GM12878 (cell line): Measurements from ENCODE around the gene SDC1. TPM values are rescaled to one million over a fixed set of nuclear protein-coding genes. Genes with fewer than 3 reads are reported as not detected.
A peak's percentile ranks its signal among the peaks of the same experiment; 100 is the strongest.

Source experiments
- ATAC-seq: fragments of 200-7000 bp; cut with Tn5 transposase; 3 replicates; pipeline ENCODE4 v1.9.1; 2020; ENCODE audit warnings: mild to moderate bottlenecking, moderate library complexity
- BruUV-seq: library from RNA; stranded (reverse); fragments of 400-500 nt; replicated peaks from 2 replicates; lab custom pipeline; 2021; lab: Mats Ljungman, UMichigan
- CTCF ChIA-PET: fragments of 300-600 bp; sonication (Branson Sonifier 250); formaldehyde crosslinking; extraction: SDS; loops from one replicate; lab custom pipeline; 2021; ENCODE audit warnings: inconsistent platforms; lab: Yijun Ruan, JAX
- POLR2A ChIA-PET: fragments of 350-600 bp; formaldehyde crosslinking; extraction: SDS; loops from one replicate; lab custom pipeline; 2021; ENCODE audit warnings: inconsistent platforms; lab: Charles Lee
- RAD21 ChIA-PET: fragments of 300-600 bp; sonication (Branson Sonifier 250); formaldehyde crosslinking; loops from one replicate; lab custom pipeline; 2023; ENCODE audit warnings: antibody characterized with exemption; ENCODE audit not compliant: unreplicated experiment; lab: Charles Lee
- SMC1A ChIA-PET: fragments of 300-600 bp; sonication (Branson Sonifier 250); formaldehyde crosslinking; loops from one replicate; lab custom pipeline; 2023; ENCODE audit not compliant: unreplicated experiment, uncharacterized antibody; lab: Charles Lee
- DNase-seq: peaks from one replicate; pipeline ENCODE4 v3.0.0-alpha.2; 2011; ENCODE audit warnings: low read depth, low spot score
- FAIRE-seq: peaks from 3 replicates; lab custom pipeline; 2011; peaks lifted over from hg19 to GRCh38; lab: Jason Lieb, UNC
- H2AFZ ChIP-seq: 2 replicates; pipeline ENCODE4 v1.6.0; 2011; ENCODE audit warnings: low read depth, low read length, control low read depth; ENCODE audit not compliant: control insufficient read depth
- H3K27ac ChIP-seq: 2 replicates; pipeline ENCODE4 v1.5.1; 2011; ENCODE audit warnings: control low read depth; ENCODE audit not compliant: control insufficient read depth, insufficient read depth
- H3K27me3 ChIP-seq, 2 experiments: replicated peaks in 1 of 2; 2 replicates each; pipeline versions ENCODE4 v1.6.0 to v1.6.1; 2011; ENCODE audit warnings: low read length in 1 of 2; ENCODE audit not compliant: control insufficient read depth in 2 of 2, insufficient read depth in 2 of 2
- H3K36me3 ChIP-seq, 2 experiments: 2 replicates each; pipeline ENCODE4 v1.5.1; 2011; ENCODE audit warnings: low read length in 1 of 2; ENCODE audit not compliant: control insufficient read depth in 2 of 2, insufficient read depth in 2 of 2
- H3K4me1 ChIP-seq: 2 replicates; pipeline ENCODE4 v1.6.1; 2011; ENCODE audit warnings: mild to moderate bottlenecking, low read length, moderate library complexity, mixed read lengths; ENCODE audit not compliant: control insufficient read depth, insufficient read depth
- H3K4me2 ChIP-seq: 2 replicates; pipeline ENCODE4 v1.6.0; 2011; ENCODE audit warnings: control low read depth; ENCODE audit not compliant: control insufficient read depth, insufficient read depth
- H3K4me3 ChIP-seq: fragments of 200-600 bp; sonication (generic); 2 replicates; pipeline ENCODE4 v1.5.1; 2016
- H3K79me2 ChIP-seq: 2 replicates; pipeline ENCODE4 v1.6.0; 2011; ENCODE audit warnings: low read length; ENCODE audit not compliant: control insufficient read depth, insufficient read depth
- H3K9ac ChIP-seq: 2 replicates; pipeline ENCODE4 v1.8.0; 2011; ENCODE audit warnings: low read length, control low read depth, mixed read lengths; ENCODE audit not compliant: control insufficient read depth, insufficient read depth
- H3K9me3 ChIP-seq: replicated peaks from 3 replicates; pipeline ENCODE4 v1.5.1; 2011; ENCODE audit warnings: mild to moderate bottlenecking, low read length; ENCODE audit not compliant: control insufficient read depth, insufficient read depth
- H4K20me1 ChIP-seq: 2 replicates; pipeline ENCODE4 v1.6.0; 2011; ENCODE audit not compliant: control insufficient read depth, insufficient read depth
- EZH2 ChIP-seq: IDR thresholded peaks from 2 replicates; pipeline ENCODE4 v1.6.1; 2012; ENCODE audit warnings: low read depth, mild to moderate bottlenecking, control low read depth, inconsistent platforms, low read length, borderline replicate concordance; ENCODE audit not compliant: control insufficient read depth
- IKZF2 ChIP-seq, 2 experiments: fragments of 450-650 bp; IDR thresholded peaks; 2 replicates each; pipeline ENCODE4 v1.6.1; 2017; ENCODE audit warnings: mild to moderate bottlenecking in 2 of 2, moderate library complexity in 2 of 2
- KAT2A ChIP-seq: conservative IDR thresholded peaks from 2 replicates; pipeline ENCODE4 v1.6.1; 2011; ENCODE audit warnings: low read depth, low read length; ENCODE audit not compliant: control insufficient read depth
- NFXL1 ChIP-seq: fragments of 450-650 bp; IDR thresholded peaks from 2 replicates; pipeline ENCODE4 v1.6.1; 2017; ENCODE audit warnings: antibody characterized with exemption, mild to moderate bottlenecking, borderline replicate concordance
- POLR2AphosphoS5 ChIP-seq: IDR thresholded peaks from 2 replicates; pipeline ENCODE4 v1.6.1; 2011; ENCODE audit warnings: mild to moderate bottlenecking, low read length, inconsistent platforms
- USF2 ChIP-seq: IDR thresholded peaks from 2 replicates; pipeline ENCODE4 v1.6.1; 2011; ENCODE audit warnings: low read depth, low read length, improper control_type of control experiment, borderline replicate concordance
- ZBTB40 ChIP-seq: fragments of 450-650 bp; IDR thresholded peaks from 2 replicates; pipeline ENCODE4 v1.6.1; 2016; ENCODE audit warnings: mild to moderate bottlenecking, moderate library complexity, borderline replicate concordance
- WGBS: methylation state at CpG from one replicate; pipeline ENCODE4 v1.1.6; 2016; ENCODE audit warnings: low lambda C conversion rate; ENCODE audit not compliant: insufficient replicate concordance, insufficient coverage; ENCODE audit errors: missing lambda C conversion rate; 5-methylcytosine and 5-hydroxymethylcytosine counted together
- in situ Hi-C: fragments of 300-500 bp; cut with MboI; formaldehyde crosslinking; loops from 9 replicates; pipeline ENCODE4 v1.14.3; 2018; ENCODE audit warnings: mixed read lengths
- intact Hi-C: fragments of 100-400 bp; cut with micrococcal nuclease; formaldehyde crosslinking; loops from one replicate; pipeline ENCODE4 v1.14.2; 2022; ENCODE audit not compliant: unreplicated experiment
- polyA plus RNA-seq, 11 experiments: library from polyadenylated mRNA; depleted of rRNA in 4 of 11; unstranded in 6 of 11; stranded (reverse) in 5 of 11; fragments of >200 nt; fragmentation: Nextera tagmentation in 4 of 11; fragmentation: Illumina TruSeq in 1 of 11; extraction: Ambion mirVana in 4 of 11; extraction: Trizol in 1 of 11; gene quantifications; 1 replicate in 1 of 11; 2 replicates in 10 of 11; pipeline versions ENCODE4 v1.2.1 to v1.2.3, GENCODE V29; 2011 to 2016; ENCODE audit warnings: inconsistent platforms in 2 of 11, missing spikeins in 2 of 11, low read depth in 1 of 11
- total RNA-seq, 4 experiments: library from RNA; depleted of rRNA in 3 of 4; stranded (reverse); fragments of >200 nt in 3 of 4; fragmentation: Illumina TruSeq in 1 of 4; extraction: Trizol in 1 of 4; gene quantifications; 2 replicates each; pipeline versions ENCODE4 v1.2.1 to v1.2.3, GENCODE V29; 2013 to 2021
- TF ChIP-seq, protein P1 (sequence below): fragments of 450-650 bp; IDR thresholded peaks from 2 replicates; pipeline ENCODE4 v1.6.1; 2017; ENCODE audit warnings: borderline replicate concordance
- TF ChIP-seq, protein P2 (sequence below): fragments of 450-650 bp; IDR thresholded peaks from 2 replicates; pipeline ENCODE4 v1.6.1; 2016; ENCODE audit warnings: mild to moderate bottlenecking

Gene SDC1
- total and polyA plus RNA-seq, 10 of the 15 experiments (the other 5 are each of a cell fraction or from before 2014, with no cell fraction given), result 0.85 to 36.8 (median 23.7) TPM

DNA sequence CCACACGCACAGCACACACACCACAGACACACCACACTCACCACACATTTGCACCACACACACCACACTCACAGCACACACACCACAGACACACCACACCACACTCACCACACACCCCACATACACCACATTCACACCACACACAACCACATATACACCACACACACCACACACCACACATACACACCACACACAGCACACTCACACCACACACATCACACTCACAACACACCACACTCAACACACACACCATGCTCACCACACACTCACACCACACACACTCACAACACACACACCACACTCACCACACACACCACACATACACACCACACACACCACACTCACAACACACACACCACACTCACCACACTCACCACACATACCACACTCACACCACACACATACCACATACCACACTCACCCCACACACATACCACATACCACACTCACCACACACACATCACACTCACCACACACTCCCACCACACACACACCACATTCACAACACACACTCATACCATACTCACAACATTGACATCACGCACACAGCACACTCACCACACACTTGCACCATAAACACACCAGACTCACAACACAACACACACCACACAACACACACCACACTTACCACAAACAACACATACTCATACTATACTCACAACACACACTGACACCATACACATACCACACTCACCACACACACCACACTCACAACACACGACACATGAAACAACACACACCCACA is 60.0 kb downstream of the SDC1 start (continued):
- TF ChIP-seq USF2 (no peak), POLR2AphosphoS5 (no peak), EZH2 (no peak)
- TF ChIP-seq, protein P1, sequence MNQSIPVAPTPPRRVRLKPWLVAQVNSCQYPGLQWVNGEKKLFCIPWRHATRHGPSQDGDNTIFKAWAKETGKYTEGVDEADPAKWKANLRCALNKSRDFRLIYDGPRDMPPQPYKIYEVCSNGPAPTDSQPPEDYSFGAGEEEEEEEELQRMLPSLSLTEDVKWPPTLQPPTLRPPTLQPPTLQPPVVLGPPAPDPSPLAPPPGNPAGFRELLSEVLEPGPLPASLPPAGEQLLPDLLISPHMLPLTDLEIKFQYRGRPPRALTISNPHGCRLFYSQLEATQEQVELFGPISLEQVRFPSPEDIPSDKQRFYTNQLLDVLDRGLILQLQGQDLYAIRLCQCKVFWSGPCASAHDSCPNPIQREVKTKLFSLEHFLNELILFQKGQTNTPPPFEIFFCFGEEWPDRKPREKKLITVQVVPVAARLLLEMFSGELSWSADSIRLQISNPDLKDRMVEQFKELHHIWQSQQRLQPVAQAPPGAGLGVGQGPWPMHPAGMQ, result peak; percentile 82
- TF ChIP-seq, protein P2, sequence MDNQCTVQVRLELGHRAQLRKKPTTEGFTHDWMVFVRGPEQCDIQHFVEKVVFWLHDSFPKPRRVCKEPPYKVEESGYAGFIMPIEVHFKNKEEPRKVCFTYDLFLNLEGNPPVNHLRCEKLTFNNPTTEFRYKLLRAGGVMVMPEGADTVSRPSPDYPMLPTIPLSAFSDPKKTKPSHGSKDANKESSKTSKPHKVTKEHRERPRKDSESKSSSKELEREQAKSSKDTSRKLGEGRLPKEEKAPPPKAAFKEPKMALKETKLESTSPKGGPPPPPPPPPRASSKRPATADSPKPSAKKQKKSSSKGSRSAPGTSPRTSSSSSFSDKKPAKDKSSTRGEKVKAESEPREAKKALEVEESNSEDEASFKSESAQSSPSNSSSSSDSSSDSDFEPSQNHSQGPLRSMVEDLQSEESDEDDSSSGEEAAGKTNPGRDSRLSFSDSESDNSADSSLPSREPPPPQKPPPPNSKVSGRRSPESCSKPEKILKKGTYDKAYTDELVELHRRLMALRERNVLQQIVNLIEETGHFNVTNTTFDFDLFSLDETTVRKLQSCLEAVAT, result peak; percentile 99
- TF ChIP-seq, all 136 proteins: peak for 15

- DNase-seq, result no peak
- Histone ChIP-seq H3K9ac (no peak overlapping the region), H3K27ac (no peak overlapping the region), H3K4me1 (peaks cover 13% of the 10 kb centered on the region), H3K4me2 (no peak overlapping the region), H3K27me3 (no peaks in the 10 kb centered on the region), H4K20me1 (no peaks in the 10 kb centered on the region), H3K79me2 (no peaks in the 10 kb centered on the region), H2AFZ (no peak overlapping the region), H3K9me3 (no peaks in the 10 kb centered on the region), H3K4me3 (no peak overlapping the region), H3K36me3 (no peaks in the 10 kb centered on the region)
- in situ Hi-C loops, result no loop called here
- POLR2A ChIA-PET, result no interaction called here
- WGBS, result 87% methylated on average over 10 of the region's 10 CpGs
- intact Hi-C loops, result no loop called here
- FAIRE-seq, result no peak
- BruUV-seq, result no TSS peak
- ATAC-seq, result peak; percentile 54
- RAD21 ChIA-PET, result no interaction called here
- TF ChIP-seq NFXL1, result no peak
- no peak for TF ChIP-seq ZBTB40
- no peak for TF ChIP-seq KAT2A
- TF ChIP-seq IKZF2 (IDR thresholded peaks at IDR 0.05), result peak in 1 of 2 experiments; percentile 33; a peak in 1 of 4 replicates
- SMC1A ChIA-PET, result interaction anchor here (1.3 kb wide), 1 partner anchor 12 kb away, joined by 3 read pairs; no protein-coding TSS in a partner anchor
- CTCF ChIA-PET, result no interaction called here
These were observed 60.7 kb downstream of the SDC1 start for GRCh38 chr2:20164061-20164733.
